Right lobe of liver (tissue), 6 donors: ENCODE measurements around the gene CKM. TPM values are rescaled to one million over a fixed set of nuclear protein-coding genes. Genes with fewer than 3 reads are reported as not detected.

Source experiments
- ATAC-seq, 4 donors: fragments of 200-7000 bp; cut with Tn5 transposase; one replicate each; pipeline ENCODE4 v1.9.1; 2020; ENCODE audit warnings: mild to moderate bottlenecking in 4 of 4, moderate library complexity in 4 of 4
- DNase-seq, 3 donors: peaks; one replicate each; pipeline ENCODE4 v3.0.0-alpha.2; 2020
- H3K27ac ChIP-seq, 3 donors: fragments of 200-600 bp; one replicate each; pipeline ENCODE4 v1.8.0; 2022
- H3K27me3 ChIP-seq, 2 donors: fragments of 200-600 bp; one replicate each; pipeline ENCODE4 v1.8.0; 2022
- H3K36me3 ChIP-seq, 4 donors: fragments of 200-600 bp; sonication (generic) in 1 of 4; one replicate each; pipeline versions ENCODE4 v1.5.1 to v1.8.0; 2017 to 2022; ENCODE audit warnings: control low read depth in 1 of 4
- H3K4me1 ChIP-seq, 4 donors: fragments of 200-600 bp; sonication (generic) in 1 of 4; one replicate each; pipeline versions ENCODE4 v1.5.1 to v1.8.0; 2017 to 2022; ENCODE audit warnings: control low read depth in 1 of 4
- H3K4me3 ChIP-seq, 3 donors: fragments of 200-600 bp; one replicate each; pipeline ENCODE4 v1.8.0; 2022
- H3K9me3 ChIP-seq, 4 donors: fragments of 200-600 bp; sonication (generic) in 1 of 4; one replicate each; pipeline versions ENCODE4 v1.5.1 to v1.8.0; 2017 to 2022; ENCODE audit warnings: control low read depth in 1 of 4
- POLR2A ChIP-seq: fragments of 450-650 bp; IDR thresholded peaks from one replicate; pipeline ENCODE4 v1.6.1; 2017; ENCODE audit warnings: antibody characterized with exemption, mild to moderate bottlenecking
- WGBS: methylation state at CpG from one replicate; pipeline ENCODE4 v1.1.6; 2018; ENCODE audit warnings: low coverage, low lambda C conversion rate; ENCODE audit not compliant: insufficient coverage; ENCODE audit errors: missing lambda C conversion rate; 5-methylcytosine and 5-hydroxymethylcytosine counted together
- intact Hi-C, 2 donors: fragments of 100-400 bp; cut with DNase I; formaldehyde crosslinking; loops; one replicate each; pipeline versions ENCODE4 v1.11.2 to v1.14.1; 2022
- total RNA-seq, 6 experiments: library from RNA; depleted of rRNA in 2 of 6; stranded (reverse); fragments of >200 nt in 2 of 6; fragmentation: NEBNext Ultra II Directional in 3 of 6; extraction: Animal tissue kit (Norgen Biotek cat#: 25700) in 3 of 6; gene quantifications; one replicate each; pipeline versions ENCODE4 v1.1.0 to v1.2.4, GENCODE V29; 2016 to 2023
- TF ChIP-seq, protein P1 (sequence below), 4 donors: fragments of 200-600 bp in 3 of 4; fragments of 450-650 bp in 1 of 4; IDR thresholded peaks; one replicate each; pipeline versions ENCODE4 v1.5.1 to v1.8.0; 2016 to 2022; ENCODE audit warnings: antibody characterized with exemption in 4 of 4, mild to moderate bottlenecking in 2 of 4
- donor health status: DM: no; HTN: yes; CAD: no.
- donor health status: DM: no; HTN: no; CAD: no.
- donor health status: DM: no; HTN: no; CAD: no.
- donor health status: DM: no; HTN: yes; CAD: no.
- donor health status: DM: no; HTN: yes; CAD: no.

The CKM gene
- total RNA-seq, 6 experiments from 2014 or later: 0.42 to 25.6 (median 1.1) TPM; not detected in 1

- ATAC-seq: no peak
- WGBS: 80% methylated on average over 2 of the region's 12 CpGs
Measured at GRCh38 chr19:45364696-45365095, 42.0 kb upstream of the CKM start.

GRCh38 chr19:45363861-45364459, 41.3 kb upstream of the CKM start:
- DNase-seq: no peak
- Histone ChIP-seq H3K4me3 (no peak overlapping the region), H3K27ac (no peak overlapping the region), H3K4me1 (no peaks in the 10 kb centered on the region), H3K9me3 (no peaks in the 10 kb centered on the region), H3K36me3 (peaks cover 0 to 13% (median 0%) of the 10 kb centered on the region in 4 donors), H3K27me3 (no peaks in the 10 kb centered on the region)
- no peak for TF ChIP-seq POLR2A
- TF ChIP-seq, protein P1, sequence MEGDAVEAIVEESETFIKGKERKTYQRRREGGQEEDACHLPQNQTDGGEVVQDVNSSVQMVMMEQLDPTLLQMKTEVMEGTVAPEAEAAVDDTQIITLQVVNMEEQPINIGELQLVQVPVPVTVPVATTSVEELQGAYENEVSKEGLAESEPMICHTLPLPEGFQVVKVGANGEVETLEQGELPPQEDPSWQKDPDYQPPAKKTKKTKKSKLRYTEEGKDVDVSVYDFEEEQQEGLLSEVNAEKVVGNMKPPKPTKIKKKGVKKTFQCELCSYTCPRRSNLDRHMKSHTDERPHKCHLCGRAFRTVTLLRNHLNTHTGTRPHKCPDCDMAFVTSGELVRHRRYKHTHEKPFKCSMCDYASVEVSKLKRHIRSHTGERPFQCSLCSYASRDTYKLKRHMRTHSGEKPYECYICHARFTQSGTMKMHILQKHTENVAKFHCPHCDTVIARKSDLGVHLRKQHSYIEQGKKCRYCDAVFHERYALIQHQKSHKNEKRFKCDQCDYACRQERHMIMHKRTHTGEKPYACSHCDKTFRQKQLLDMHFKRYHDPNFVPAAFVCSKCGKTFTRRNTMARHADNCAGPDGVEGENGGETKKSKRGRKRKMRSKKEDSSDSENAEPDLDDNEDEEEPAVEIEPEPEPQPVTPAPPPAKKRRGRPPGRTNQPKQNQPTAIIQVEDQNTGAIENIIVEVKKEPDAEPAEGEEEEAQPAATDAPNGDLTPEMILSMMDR (IDR thresholded peaks at IDR 0.05): no peak
- ATAC-seq: peak in 1 of 4 donors; percentile 11
- 95% methylated on average over 7 of the region's 44 CpGs for WGBS
- intact Hi-C loops: no loop called here

More at GRCh38 chr19:45364696-45365095, 42.0 kb upstream of the CKM start:
- H3K27ac ChIP-seq: no peak overlapping the region
- TF ChIP-seq, protein P1 (IDR thresholded peaks at IDR 0.05): no peak
- no peak for TF ChIP-seq POLR2A
- intact Hi-C loops: no loop called here
- no peaks in the 10 kb centered on the region for H3K9me3 ChIP-seq
- DNase-seq: no peak
- H3K4me3 ChIP-seq: no peak overlapping the region
- H3K36me3 ChIP-seq: peaks cover 0 to 13% (median 0%) of the 10 kb centered on the region in 4 donors
- H3K4me1 ChIP-seq: peaks cover 0 to 2% (median 0%) of the 10 kb centered on the region in 4 donors
- H3K27me3 ChIP-seq: no peaks in the 10 kb centered on the region

- TF ChIP-seq, protein P1 (IDR thresholded peaks at IDR 0.05): no peak
- no peak for TF ChIP-seq POLR2A
- Histone ChIP-seq H3K36me3 (peaks cover 0 to 13% (median 0%) of the 10 kb centered on the region in 4 donors), H3K4me3 (no peak overlapping the region), H3K27me3 (no peaks in the 10 kb centered on the region), H3K27ac (no peak overlapping the region), H3K9me3 (no peaks in the 10 kb centered on the region), H3K4me1 (no peaks in the 10 kb centered on the region)
- DNase-seq: no peak
- intact Hi-C loops: no loop called here
- ATAC-seq: no peak
- 82% methylated on average over 9 of the region's 16 CpGs for WGBS
Measured at GRCh38 chr19:45362291-45362690, 39.6 kb upstream of the CKM start.

DNA sequence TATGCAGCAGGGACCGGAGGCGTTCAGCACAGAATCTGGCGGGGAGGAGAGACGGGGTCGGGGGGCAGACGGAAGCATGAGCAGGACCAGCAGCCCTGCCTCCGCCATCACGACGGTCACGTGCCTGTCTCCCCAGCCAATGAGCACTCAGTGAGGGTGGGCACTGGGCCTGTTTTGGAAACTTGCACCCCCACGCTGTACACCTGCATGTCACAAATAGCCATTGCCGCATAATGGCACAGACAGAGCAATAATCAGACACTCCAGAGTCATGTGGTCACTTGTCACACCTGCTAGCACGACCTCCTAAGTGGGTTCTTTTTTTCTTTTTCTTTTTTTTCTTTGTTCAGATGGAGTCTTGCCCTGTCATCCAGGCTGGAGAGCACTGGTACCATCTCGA, 38.9 kb upstream of the CKM start:
- H3K27me3 ChIP-seq: no peaks in the 10 kb centered on the region
- no peak overlapping the region for H3K4me3 ChIP-seq
- 93% methylated on average over 11 of the region's 14 CpGs for whole genome bisulfite sequencing
- peaks cover 0 to 13% (median 0%) of the 10 kb centered on the region in 4 donors for H3K36me3 ChIP-seq
- no peak for TF ChIP-seq POLR2A
- TF ChIP-seq, protein P1 (IDR thresholded peaks at IDR 0.05): no peak
- DNase-seq: no peak
- no peak for ATAC-seq
- no peak overlapping the region for H3K27ac ChIP-seq
- H3K4me1 ChIP-seq: no peaks in the 10 kb centered on the region
- H3K9me3 ChIP-seq: no peaks in the 10 kb centered on the region
- intact Hi-C loops: no loop called here
